ENCODE measurements around the gene ZNF850.

Gene ZNF850

DNA sequence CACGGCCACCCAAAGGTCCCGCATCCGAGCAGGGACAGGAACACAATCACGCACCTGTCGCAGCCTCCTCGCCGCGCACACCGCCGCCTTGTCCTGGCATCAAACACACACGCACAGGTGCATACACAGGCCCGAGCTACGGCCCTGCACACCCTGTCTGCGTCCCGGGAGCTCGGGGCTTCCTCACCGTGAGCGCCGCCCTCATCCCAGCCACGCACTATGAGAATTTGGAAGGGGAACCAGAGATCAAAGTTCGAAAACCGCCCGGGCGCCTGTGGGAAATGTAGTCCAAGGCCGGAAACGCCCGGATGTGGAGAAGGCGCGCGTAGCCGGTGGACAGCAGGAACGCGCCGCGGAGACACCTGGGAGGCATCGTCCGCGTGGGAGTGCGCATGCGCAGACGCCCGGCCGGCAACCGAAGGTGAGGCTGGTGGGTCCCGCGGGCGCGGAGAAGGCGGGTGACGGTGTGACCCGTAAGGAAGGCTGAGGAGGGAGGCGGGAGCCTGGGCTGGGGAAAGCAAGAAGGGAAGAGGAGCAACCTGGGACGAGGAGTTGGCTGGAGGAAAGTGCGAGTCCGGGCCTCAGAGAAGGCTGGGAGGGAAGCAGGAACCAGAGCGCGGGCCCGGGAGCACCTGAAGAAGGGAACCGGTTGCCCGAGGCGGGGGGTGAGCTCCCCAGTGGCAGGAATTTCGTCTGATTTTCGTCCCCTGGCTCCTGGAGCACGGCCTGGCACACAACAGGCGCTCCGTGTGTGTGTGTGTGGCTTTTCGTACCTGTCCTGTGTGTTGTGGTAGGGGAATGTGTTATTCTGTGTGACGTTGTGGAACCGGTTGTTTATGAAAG is 85.2 kb downstream of the ZNF850 start, which contains the start of gene ZNF567:
Gene ZNF567 (plus strand): TSS at position 399 of the 843 bp plus-strand sequence. CDS start 7,256 bp downstream, outside the sequence.
- DNase-seq: peak; percentile 97

DNA sequence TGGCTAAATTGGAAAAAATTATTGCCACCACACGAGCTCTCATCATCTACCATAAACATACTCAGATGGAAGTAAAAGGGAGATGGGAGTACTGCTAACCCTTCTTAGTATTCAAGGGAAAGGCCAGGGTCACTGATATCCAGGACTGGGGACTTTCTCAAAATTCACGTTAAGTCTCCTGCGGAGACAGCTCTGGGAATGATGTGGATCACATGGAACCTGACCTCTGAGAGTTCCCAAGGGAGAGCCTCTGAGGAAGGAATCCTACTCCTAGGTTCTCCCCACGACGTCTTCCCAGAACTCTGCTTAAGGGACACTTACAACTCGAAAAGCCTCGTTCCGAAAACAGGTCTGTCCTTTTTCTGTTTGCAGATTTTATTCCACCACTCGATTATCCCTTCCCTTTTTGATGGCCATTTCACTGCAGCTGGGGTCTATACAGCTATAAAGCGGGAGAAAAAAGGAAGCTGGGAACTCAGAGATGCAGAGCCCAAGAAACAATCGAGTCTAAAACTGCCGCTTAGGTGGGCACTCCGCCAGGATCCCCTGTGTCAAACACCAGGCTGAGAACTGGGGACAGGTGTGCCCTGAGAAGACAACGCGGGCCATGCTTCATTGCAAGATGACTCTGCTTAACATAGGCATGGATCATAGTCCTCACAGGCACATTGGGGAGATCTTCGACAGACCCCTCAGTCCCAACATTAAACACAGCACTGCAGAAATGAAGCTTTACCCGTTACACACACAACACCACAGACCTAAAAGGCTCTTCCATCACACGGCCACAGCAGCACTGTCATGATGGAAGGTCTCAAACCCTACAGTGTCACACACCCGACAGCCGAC is 86.0 kb downstream of the ZNF850 start:
- DNase-seq: no peak

DNA sequence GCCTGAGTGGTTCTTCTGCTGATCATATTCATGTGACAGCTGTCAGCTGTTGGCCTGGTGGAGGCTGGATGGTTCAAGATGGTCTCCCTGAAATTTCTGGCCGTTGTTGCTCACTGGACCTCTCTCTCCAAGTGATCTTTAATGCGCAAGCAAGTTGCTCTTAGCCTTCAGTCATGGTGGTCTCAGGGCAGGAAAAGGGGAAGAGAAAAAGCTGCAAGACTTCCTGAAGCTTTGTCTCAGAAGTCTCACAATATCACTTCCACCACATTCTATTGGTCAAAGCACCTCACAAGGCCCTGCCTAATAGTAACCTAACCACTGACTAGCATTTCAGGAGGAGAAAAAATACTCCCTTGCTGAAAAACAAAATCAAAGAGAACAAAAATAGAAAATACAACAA is 86.8 kb downstream of the ZNF850 start:
- DNase-seq: no peak

DNA sequence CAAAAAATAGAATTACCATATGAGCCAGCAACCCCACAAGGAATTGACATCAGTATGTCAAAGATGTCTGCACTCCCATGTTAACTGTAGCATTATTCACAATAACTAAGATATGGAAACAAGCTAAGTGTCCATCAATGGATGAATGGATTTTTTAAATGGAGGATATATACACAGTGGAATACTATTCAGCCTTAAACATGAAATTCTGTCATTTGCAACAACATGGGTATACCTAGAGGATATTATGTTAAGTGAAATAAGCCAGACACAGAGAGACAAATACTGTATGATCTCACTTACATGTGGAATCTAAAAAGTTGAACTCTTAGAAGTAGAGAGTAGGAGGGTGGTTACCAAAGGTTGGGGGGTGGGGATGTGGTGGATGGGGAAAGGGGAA is 93.2 kb downstream of the ZNF850 start:
- DNase-seq: no peak

DNA sequence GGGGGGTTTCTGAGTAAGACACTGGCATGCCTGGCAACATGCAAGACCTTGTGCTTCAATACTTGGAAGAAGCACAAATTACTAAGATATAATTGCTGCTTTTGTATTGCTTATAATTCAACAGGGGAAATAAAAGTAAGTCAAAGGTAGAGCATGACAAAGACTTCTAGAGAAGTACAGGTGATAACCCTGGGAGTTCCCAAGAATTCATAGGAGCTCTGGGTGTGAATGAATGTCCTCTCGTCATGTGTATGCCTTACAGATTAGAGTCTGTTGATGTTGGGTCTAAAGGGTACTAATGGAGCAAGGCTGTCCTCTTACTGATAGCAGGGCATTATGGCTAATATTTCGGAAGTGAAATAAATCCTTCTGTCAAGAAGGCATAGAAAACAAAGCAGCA is 98.4 kb downstream of the ZNF850 start:
- no peak for DNase-seq

DNA sequence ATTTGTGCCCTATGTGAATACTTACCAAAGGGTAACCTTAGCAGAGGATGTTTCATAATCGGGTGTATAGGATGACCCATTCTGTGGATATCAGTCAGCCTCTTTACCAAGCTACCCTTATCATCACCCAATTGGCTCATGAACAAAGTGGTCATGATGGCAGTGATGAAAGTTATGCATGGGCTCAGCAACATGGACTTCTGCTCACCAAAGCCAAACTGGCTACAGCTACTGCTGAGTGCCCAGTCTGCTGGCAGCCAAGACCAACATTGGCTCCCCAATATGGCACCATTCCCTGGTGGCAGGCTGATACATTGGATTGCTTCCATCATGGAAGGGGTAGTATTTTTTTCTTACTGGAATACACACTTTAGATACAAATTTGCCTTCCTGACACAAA is 100.2 kb downstream of the ZNF850 start:
- no peak for DNase-seq

DNA sequence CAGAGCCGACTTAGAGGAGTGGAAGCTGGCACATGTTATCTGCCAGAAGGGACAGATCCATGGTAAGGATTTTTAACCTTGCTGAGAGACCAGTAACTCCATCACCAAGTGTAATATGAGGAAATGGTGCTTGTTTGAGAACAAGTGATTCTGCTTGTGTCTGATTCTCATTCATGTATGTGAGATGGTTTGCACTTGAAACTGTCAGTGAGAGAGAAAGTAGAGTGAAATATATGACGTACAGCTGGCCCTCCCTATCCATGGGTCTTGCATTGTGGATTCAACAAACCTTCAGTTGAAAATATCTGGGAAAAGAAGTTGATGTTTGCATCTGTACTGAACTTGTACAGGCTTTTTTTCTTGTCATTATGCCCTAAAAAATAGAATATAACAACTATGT is 104.0 kb downstream of the ZNF850 start:
- no peak for DNase-seq

DNA sequence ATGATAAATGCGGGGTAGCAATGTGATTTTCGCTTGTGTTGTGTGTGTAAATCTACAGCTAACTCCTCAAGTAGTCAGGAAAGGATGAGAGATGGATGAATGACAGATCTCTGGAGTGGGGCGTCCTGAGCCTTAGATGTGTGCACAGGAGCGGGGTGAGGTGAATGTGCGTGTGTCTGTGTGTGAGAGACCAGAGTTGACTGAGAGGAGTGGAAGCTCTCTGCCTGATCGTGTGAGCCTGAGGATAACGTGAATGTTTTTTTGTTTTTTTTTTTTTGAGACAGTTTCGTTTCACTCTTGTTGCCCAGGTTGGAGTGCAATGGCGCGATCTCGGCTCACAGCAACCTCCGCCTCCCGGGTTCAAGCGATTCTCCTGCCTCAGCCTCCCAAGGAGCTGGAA is 106.8 kb downstream of the ZNF850 start:
- DNase-seq: no peak
